T-cell (primary cell): ENCODE results near the gene FEM1C. TPM values are rescaled to one million over a fixed set of nuclear protein-coding genes. Genes with fewer than 3 reads are reported as not detected.

Experiments
- ATAC-seq, 4 experiments: fragments of 200-7000 bp in 3 of 4; fragments of 150-1000 bp in 1 of 4; cut with Tn5 transposase; replicated peaks in 1 of 4; 1 replicate in 3 of 4; 2 replicates in 1 of 4; pipeline ENCODE4 v1.10.0; 2021; ENCODE audit warnings: moderate library complexity in 3 of 4, mild to moderate bottlenecking in 2 of 4, moderate number of reproducible peaks in 1 of 4
- CTCF ChIA-PET, 2 donors: fragments of 300-600 bp; sonication (Branson Sonifier 250); formaldehyde crosslinking; loops; one replicate each; lab custom pipeline; 2022; ENCODE audit warnings: antibody characterized with exemption in 2 of 2; lab: Charles Lee
- POLR2A ChIA-PET, 2 donors: fragments of 300-600 bp; sonication (Branson Sonifier 250); formaldehyde crosslinking; loops; one replicate each; lab custom pipeline; 2022; ENCODE audit warnings: antibody characterized with exemption in 2 of 2; lab: Charles Lee
- DNase-seq, 35 experiments: peaks; one replicate each; pipeline versions ENCODE4 v3.0.0 to v3.0.0-alpha.2; 2013 to 2023
- H3K27ac ChIP-seq: one replicate; pipeline ENCODE4 v1.5.1; 2013; ENCODE audit warnings: low read length
- H3K27me3 ChIP-seq, 2 experiments: replicated peaks in 1 of 2; 1 replicate in 1 of 2; 2 replicates in 1 of 2; pipeline versions ENCODE4 v1.6.1 to v1.7.0; 2013; ENCODE audit warnings: low read length in 1 of 2, mixed read lengths in 1 of 2; ENCODE audit not compliant: control insufficient read depth in 2 of 2, insufficient read depth in 2 of 2; ENCODE audit errors: extremely low read depth in 1 of 2
- H3K36me3 ChIP-seq, 2 donors: 1 replicate in 1 of 2; 2 replicates in 1 of 2; pipeline versions ENCODE4 v1.6.1 to v1.7.0; 2013; ENCODE audit warnings: low read length in 1 of 2; ENCODE audit not compliant: control insufficient read depth in 2 of 2, insufficient read depth in 1 of 2; ENCODE audit errors: extremely low read depth in 1 of 2
- H3K4me1 ChIP-seq, 2 experiments: 1 replicate in 1 of 2; 2 replicates in 1 of 2; pipeline versions ENCODE4 v1.6.1 to v1.7.0; 2013; ENCODE audit warnings: low read length in 2 of 2, mixed read lengths in 1 of 2; ENCODE audit not compliant: insufficient read depth in 2 of 2, control insufficient read depth in 1 of 2; ENCODE audit errors: extremely low read depth in 1 of 2
- H3K4me3 ChIP-seq, 2 donors: 1 replicate in 1 of 2; 2 replicates in 1 of 2; pipeline versions ENCODE4 v1.5.1 to v1.7.0; 2013; ENCODE audit warnings: mild to moderate bottlenecking in 2 of 2, low read length in 1 of 2, moderate library complexity in 1 of 2; ENCODE audit not compliant: control insufficient read depth in 1 of 2; ENCODE audit errors: extremely low read depth in 1 of 2
- H3K9me3 ChIP-seq: 2 replicates; pipeline ENCODE4 v1.7.0; 2013
- H3K27ac Mint-ChIP-seq, 2 donors: one replicate each; pipeline ENCODE4 v1.8.0; 2020 to 2021; ENCODE audit warnings: mild to moderate bottlenecking in 2 of 2, mixed read lengths in 2 of 2
- H3K27me3 Mint-ChIP-seq, 2 donors: one replicate each; pipeline ENCODE4 v1.8.0; 2021 to 2022; ENCODE audit warnings: mixed read lengths in 2 of 2
- H3K36me3 Mint-ChIP-seq: one replicate; pipeline ENCODE4 v1.8.0; 2021; ENCODE audit warnings: mixed read lengths
- H3K4me1 Mint-ChIP-seq, 3 donors: one replicate each; pipeline ENCODE4 v1.8.0; 2020 to 2022; ENCODE audit warnings: mixed read lengths in 3 of 3, mild to moderate bottlenecking in 1 of 3
- H3K4me3 Mint-ChIP-seq, 3 donors: one replicate each; pipeline ENCODE4 v1.8.0; 2020 to 2022; ENCODE audit warnings: mild to moderate bottlenecking in 3 of 3, mixed read lengths in 3 of 3, moderate library complexity in 3 of 3
- H3K9me3 Mint-ChIP-seq, 3 donors: one replicate each; pipeline ENCODE4 v1.8.0; 2020 to 2022; ENCODE audit warnings: mixed read lengths in 3 of 3
- WGBS: methylation state at CpG from one replicate; pipeline ENCODE4 v1.1.5; 2013; ENCODE audit warnings: missing lambda C conversion rate; ENCODE audit not compliant: insufficient coverage; 5-methylcytosine and 5-hydroxymethylcytosine counted together
- total RNA-seq, 35 experiments: library from RNA in 6 of 35; stranded (reverse) in 6 of 35; fragments of 120-200 nt in 1 of 35; gene quantifications; one replicate each; pipeline versions ENCODE4 v1.2.1 to v1.2.4 and lab custom pipeline; 2013 to 2026

The FEM1C gene
- total RNA-seq, 5 donors from 2014 or later (not counting 1 experiment from before 2014, with no cell fraction given) = 14.2 to 30.3 (median 15.3) TPM

DNA sequence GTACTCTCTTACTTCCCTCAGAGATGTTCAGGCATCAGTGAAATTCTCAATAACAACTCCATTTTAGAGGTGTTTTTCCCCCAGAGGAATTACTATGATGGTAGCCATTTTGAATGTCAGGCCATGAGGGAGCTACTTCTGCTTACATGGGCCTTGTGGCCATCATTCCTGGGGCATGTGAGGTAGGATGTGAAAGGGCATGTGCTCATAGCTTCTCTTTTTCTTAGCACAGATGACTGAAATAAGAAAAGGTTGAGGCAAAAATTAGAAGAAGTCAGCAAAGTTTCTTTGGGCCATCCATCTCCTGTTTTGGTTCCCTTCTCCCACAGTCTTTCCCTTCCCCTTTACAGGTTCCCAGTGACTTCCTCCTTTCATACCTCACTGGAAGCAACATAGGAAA lies 68.8 kb downstream of the FEM1C start:
- no peak overlapping the region for H3K27ac Mint-ChIP-seq

DNA sequence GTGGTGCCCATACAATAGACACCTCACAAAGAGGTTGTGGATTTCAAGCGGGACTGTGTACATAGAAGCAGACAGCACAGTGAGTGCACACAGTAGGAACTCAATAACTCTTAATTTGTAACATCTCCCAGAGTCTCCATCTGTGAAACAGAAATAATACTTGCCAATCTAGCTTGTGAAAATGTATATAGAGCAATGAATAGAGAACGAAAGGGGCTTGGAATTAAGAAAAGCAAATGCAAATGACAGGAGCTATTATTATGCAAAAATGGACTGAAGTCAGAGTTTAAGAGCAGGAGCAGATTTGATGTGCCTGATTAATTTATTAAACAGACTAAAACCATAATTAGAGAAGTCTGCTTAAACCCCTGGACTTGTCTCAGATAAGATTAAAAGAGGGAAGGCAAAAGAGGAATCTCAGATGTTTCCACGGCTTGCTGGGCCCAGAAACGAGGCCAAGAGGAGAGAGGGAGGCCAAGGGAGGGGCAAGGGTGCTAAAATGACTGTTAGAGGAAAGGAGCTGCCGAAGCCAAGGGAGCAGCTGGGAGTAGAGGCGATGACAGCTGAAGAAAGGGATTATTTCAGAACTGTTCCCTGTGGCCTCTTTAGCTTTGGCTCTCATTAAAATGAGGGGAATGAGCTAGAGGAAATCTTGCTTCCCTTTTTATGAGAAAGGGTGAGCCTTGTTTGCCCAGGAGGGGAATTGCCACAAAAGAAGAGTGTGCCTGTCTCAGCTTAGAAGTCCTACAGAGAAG lies 72.1 kb downstream of the FEM1C start:
- no peak overlapping the region for H3K4me3 ChIP-seq
- ChIA-PET CTCF (interaction anchor here in 1 of 2 donors (0.6 kb wide), 1 partner anchor 55 kb away, joined by 3 read pairs; no protein-coding TSS in a partner anchor), POLR2A (interaction anchor here in 1 of 2 donors (0.6 kb wide), 1 partner anchor 274 kb away, joined by 3 read pairs; no protein-coding TSS in a partner anchor)
- ATAC-seq (no peak), DNase-seq (no peak)
- no peaks in the 10 kb centered on the region for H3K36me3 Mint-ChIP-seq
- H3K27me3 ChIP-seq = no peaks in the 10 kb centered on the region
- no peak overlapping the region for H3K27ac ChIP-seq
- no peaks in the 10 kb centered on the region for H3K9me3 Mint-ChIP-seq
- WGBS = 63% methylated on average over 4 of the region's 6 CpGs
- H3K4me1 Mint-ChIP-seq = no peaks in the 10 kb centered on the region
- peaks cover 12 to 20% of the 10 kb centered on the region in 2 donors for H3K27me3 Mint-ChIP-seq
- H3K4me1 ChIP-seq = no peaks in the 10 kb centered on the region
- H3K9me3 ChIP-seq = no peaks in the 10 kb centered on the region
- no peak overlapping the region for H3K27ac Mint-ChIP-seq
- no peak overlapping the region for H3K4me3 Mint-ChIP-seq
- H3K36me3 ChIP-seq = no peaks in the 10 kb centered on the region

More for the DNA sequence above, 68.8 kb downstream of the FEM1C start:
- Histone ChIP-seq H3K36me3 (no peaks in the 10 kb centered on the region), H3K9me3 (no peaks in the 10 kb centered on the region), H3K4me3 (no peak overlapping the region), H3K27ac (no peak overlapping the region), H3K4me1 (no peaks in the 10 kb centered on the region), H3K27me3 (peaks cover 0 to 4% of the 10 kb centered on the region in 2 experiments)
- Mint-ChIP-seq H3K4me3 (no peak overlapping the region), H3K36me3 (no peaks in the 10 kb centered on the region), H3K4me1 (no peaks in the 10 kb centered on the region), H3K9me3 (no peaks in the 10 kb centered on the region), H3K27me3 (peaks cover 24 to 47% of the 10 kb centered on the region in 2 donors)
- no peak for DNase-seq
- ChIA-PET POLR2A (no interaction called here), CTCF (interaction anchor here in 1 of 2 donors (0.6 kb wide), 1 partner anchor 17 kb away, joined by 3 read pairs; no protein-coding TSS in a partner anchor)
- no peak for ATAC-seq

DNA sequence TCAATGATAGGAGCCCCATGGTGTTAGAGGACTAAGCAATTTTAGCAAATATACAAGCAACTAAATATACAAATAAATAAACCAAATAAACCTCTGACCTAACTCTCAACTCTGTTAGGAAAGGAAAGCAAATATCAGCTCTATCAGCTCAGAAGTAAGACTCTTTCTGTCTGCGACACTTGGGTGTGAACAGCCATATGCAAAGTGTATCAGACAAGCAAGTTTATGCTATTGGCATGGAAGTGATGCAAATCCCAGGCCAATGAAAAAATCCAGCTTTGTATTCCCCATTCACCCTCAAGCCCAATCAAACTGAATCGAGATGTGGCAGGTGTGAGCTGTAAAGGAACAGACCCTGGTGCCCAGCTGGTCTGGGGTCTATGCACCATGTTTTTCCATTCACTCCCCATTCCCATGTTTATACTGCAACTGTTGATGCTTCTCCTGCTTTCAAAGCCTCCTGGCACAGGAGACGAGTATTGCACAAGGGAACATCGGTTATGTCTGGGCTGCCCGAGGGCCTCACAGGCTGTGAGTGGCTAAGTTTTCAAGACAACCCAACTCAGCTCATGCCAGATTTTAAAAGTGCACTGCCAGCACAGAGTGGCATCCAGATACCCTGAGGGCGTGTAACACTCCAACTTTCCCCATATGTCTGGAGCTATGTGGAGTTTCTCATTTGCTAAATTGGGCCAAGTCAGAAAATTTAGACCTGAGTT lies 73.1 kb downstream of the FEM1C start:
- ATAC-seq (no peak), DNase-seq (no peak)
- no peak overlapping the region for H3K27ac Mint-ChIP-seq
- no peak overlapping the region for H3K4me3 ChIP-seq
- H3K4me1 ChIP-seq = no peaks in the 10 kb centered on the region
- H3K27me3 Mint-ChIP-seq = peaks cover 4 to 10% of the 10 kb centered on the region in 2 donors
- no peaks in the 10 kb centered on the region for H3K9me3 ChIP-seq
- 100% methylated on average over 4 of the region's 6 CpGs for WGBS
- CTCF ChIA-PET = no interaction called here
- no peaks in the 10 kb centered on the region for H3K9me3 Mint-ChIP-seq
- no peaks in the 10 kb centered on the region for H3K36me3 Mint-ChIP-seq
- POLR2A ChIA-PET = no interaction called here
- no peaks in the 10 kb centered on the region for H3K4me1 Mint-ChIP-seq
- H3K4me3 Mint-ChIP-seq = no peak overlapping the region
- no peak overlapping the region for H3K27ac ChIP-seq
- no peaks in the 10 kb centered on the region for H3K27me3 ChIP-seq
- H3K36me3 ChIP-seq = no peaks in the 10 kb centered on the region

DNA sequence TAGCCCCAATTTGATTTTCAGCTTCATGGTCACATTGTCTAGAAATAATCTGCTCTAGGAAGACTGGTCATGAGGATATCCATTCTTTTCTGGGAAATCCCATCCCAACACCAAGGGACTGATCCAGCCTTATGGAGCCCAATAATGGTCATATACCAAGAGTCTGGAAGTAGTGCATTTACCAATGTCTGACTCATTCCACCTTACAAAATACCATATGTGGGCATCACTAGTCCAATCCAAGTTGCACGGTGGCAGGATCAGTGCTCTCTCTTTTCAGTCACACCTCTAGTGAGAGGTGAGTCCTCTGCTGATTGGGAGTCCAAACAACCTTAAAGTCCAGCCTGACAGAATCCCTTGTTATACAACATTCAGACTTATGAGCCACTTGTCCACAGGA lies 73.7 kb downstream of the FEM1C start:
- Mint-ChIP-seq H3K27me3 (peaks cover 2 to 5% of the 10 kb centered on the region in 2 donors), H3K4me1 (no peaks in the 10 kb centered on the region), H3K9me3 (no peaks in the 10 kb centered on the region), H3K4me3 (no peak overlapping the region), H3K36me3 (no peaks in the 10 kb centered on the region), H3K27ac (no peak overlapping the region)
- POLR2A ChIA-PET = no interaction called here
- no peak for ATAC-seq
- CTCF ChIA-PET = no interaction called here
- no peaks in the 10 kb centered on the region for H3K4me1 ChIP-seq
- no CpG with 5 or more reads among the region's 1 CpG for WGBS
- no peaks in the 10 kb centered on the region for H3K36me3 ChIP-seq
- no peak overlapping the region for H3K27ac ChIP-seq
- no peak overlapping the region for H3K4me3 ChIP-seq
- no peaks in the 10 kb centered on the region for H3K27me3 ChIP-seq
- H3K9me3 ChIP-seq = no peaks in the 10 kb centered on the region
- no peak for DNase-seq

Other genes with a start within 250 kb of the FEM1C start
- 1 to 10 TPM; 3.0 to 7.4 (median 4.8) TPM for gene CCDC112, start 248.1 kb downstream of the FEM1C start, total RNA-seq
- gene TICAM2, start 57.7 kb upstream of the FEM1C start, total RNA-seq = 1 to 10 TPM in 2 of 5 donors, under 1 TPM in 3; 0.51 to 1.7 (median 0.82) TPM
- 10 to 100 TPM; 43.2 to 58.0 (median 57.7) TPM for gene TMED7, start 81.3 kb upstream of the FEM1C start, total RNA-seq